ENCODE data around the gene UVRAG. TPM values are rescaled to one million over a fixed set of nuclear protein-coding genes. Genes with fewer than 3 reads are reported as not detected.

UVRAG gene
- total and polyA plus RNA-seq, 4 donors = 8.7 to 53.2 (median 18.3) TPM

DNA sequence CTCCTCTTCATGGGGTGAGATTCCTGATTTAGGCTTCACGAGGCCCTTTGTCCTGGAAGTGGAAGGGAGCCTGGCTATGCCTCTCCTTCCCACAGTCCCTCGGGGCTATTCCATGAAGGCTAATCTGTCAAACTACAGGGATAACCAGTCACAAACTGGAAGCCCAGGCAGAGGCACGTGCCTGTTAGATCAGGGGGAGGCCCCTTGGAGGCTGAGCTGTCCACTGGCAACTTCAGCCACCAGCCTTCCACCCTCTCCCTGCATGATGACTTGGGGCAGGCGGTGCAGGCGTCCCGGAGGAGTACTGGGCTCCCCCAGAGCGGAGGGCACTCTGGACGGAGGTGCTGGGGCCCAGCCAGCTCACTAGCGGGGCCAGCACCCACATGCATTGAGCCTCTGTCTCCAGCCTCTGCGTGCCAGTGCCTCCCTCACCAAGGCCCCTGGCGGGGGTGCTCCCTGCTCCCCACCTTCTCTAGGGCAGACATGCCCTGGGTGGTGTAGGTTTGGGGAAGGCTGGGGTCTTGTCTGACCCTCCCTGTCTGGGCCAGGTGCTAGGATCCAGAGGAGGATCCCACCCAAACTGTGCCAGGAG is 348.4 kb downstream of the UVRAG start:
- ATAC-seq (ENCODE audit: insufficient read depth, low FRiP score) = no peak
- Histone ChIP-seq H3K4me1 (ENCODE audit: control insufficient read depth in 5 of 5, insufficient read depth in 5 of 5, low read length in 5 of 5) (peaks cover 0 to 29% (median 4%) of the 10 kb centered on the region in 5 donors), H3K4me3 (no peak overlapping the region), H3K9me3 (ENCODE audit: control insufficient read depth in 4 of 4, insufficient read depth in 3 of 4, low read length in 3 of 4) (no peaks in the 10 kb centered on the region), H3K36me3 (ENCODE audit: control insufficient read depth in 4 of 4, insufficient read depth in 4 of 4, low read length in 4 of 4) (no peaks in the 10 kb centered on the region), H3K9ac (ENCODE audit: insufficient read depth in 1 of 2, low read length in 2 of 2) (no peak overlapping the region), H3K27ac (ENCODE audit: low read depth in 1 of 2, low read length in 1 of 2) (no peak overlapping the region), H3K27me3 (ENCODE audit: control insufficient read depth in 3 of 3, insufficient read depth in 3 of 3, low read length in 2 of 3) (no peaks in the 10 kb centered on the region)
- DNase-seq = no peak
- WGBS, 2 donors = 88 to 97% methylated on average over 11 of the region's 11 CpGs
- TF ChIP-seq, protein P1, sequence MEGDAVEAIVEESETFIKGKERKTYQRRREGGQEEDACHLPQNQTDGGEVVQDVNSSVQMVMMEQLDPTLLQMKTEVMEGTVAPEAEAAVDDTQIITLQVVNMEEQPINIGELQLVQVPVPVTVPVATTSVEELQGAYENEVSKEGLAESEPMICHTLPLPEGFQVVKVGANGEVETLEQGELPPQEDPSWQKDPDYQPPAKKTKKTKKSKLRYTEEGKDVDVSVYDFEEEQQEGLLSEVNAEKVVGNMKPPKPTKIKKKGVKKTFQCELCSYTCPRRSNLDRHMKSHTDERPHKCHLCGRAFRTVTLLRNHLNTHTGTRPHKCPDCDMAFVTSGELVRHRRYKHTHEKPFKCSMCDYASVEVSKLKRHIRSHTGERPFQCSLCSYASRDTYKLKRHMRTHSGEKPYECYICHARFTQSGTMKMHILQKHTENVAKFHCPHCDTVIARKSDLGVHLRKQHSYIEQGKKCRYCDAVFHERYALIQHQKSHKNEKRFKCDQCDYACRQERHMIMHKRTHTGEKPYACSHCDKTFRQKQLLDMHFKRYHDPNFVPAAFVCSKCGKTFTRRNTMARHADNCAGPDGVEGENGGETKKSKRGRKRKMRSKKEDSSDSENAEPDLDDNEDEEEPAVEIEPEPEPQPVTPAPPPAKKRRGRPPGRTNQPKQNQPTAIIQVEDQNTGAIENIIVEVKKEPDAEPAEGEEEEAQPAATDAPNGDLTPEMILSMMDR (IDR thresholded peaks at IDR 0.05; ENCODE audit: control extremely low read depth, extremely low read depth) = no peak

DNA sequence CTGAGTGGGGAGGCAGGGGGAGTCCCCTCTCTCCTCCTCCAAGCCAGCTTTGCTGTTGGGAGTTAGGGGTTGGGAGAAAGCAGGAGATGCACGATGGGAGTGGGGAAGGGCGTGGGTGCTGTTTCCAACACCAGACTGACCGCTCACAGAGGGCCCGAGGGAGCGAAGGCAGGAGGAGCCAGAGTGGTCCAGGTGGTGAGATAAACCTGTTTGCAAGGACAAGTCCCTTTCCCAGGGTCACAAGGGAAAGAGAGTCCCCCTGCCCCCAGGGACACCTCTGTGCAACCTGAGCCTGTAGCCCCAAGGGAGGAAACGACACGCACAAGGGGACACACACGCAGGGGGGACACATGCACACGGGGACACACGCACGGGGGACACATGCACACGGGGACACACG is 349.1 kb downstream of the UVRAG start:
- Histone ChIP-seq H3K4me1 (ENCODE audit: control insufficient read depth in 5 of 5, insufficient read depth in 5 of 5, low read length in 5 of 5) (peaks cover 0 to 29% (median 4%) of the 10 kb centered on the region in 5 donors), H3K4me3 (no peak overlapping the region), H3K27ac (ENCODE audit: low read depth in 1 of 2, low read length in 1 of 2) (no peak overlapping the region), H3K9ac (ENCODE audit: insufficient read depth in 1 of 2, low read length in 2 of 2) (no peak overlapping the region), H3K36me3 (ENCODE audit: control insufficient read depth in 4 of 4, insufficient read depth in 4 of 4, low read length in 4 of 4) (no peaks in the 10 kb centered on the region), H3K27me3 (ENCODE audit: control insufficient read depth in 3 of 3, insufficient read depth in 3 of 3, low read length in 2 of 3) (no peaks in the 10 kb centered on the region), H3K9me3 (ENCODE audit: control insufficient read depth in 4 of 4, insufficient read depth in 3 of 4, low read length in 3 of 4) (no peaks in the 10 kb centered on the region)
- no peak for DNase-seq
- ATAC-seq (ENCODE audit: insufficient read depth, low FRiP score) = no peak
- TF ChIP-seq, protein P1 (IDR thresholded peaks at IDR 0.05; ENCODE audit: control extremely low read depth, extremely low read depth) = no peak
- WGBS, 2 donors = 88 to 96% methylated on average over 13 of the region's 13 CpGs

DNA sequence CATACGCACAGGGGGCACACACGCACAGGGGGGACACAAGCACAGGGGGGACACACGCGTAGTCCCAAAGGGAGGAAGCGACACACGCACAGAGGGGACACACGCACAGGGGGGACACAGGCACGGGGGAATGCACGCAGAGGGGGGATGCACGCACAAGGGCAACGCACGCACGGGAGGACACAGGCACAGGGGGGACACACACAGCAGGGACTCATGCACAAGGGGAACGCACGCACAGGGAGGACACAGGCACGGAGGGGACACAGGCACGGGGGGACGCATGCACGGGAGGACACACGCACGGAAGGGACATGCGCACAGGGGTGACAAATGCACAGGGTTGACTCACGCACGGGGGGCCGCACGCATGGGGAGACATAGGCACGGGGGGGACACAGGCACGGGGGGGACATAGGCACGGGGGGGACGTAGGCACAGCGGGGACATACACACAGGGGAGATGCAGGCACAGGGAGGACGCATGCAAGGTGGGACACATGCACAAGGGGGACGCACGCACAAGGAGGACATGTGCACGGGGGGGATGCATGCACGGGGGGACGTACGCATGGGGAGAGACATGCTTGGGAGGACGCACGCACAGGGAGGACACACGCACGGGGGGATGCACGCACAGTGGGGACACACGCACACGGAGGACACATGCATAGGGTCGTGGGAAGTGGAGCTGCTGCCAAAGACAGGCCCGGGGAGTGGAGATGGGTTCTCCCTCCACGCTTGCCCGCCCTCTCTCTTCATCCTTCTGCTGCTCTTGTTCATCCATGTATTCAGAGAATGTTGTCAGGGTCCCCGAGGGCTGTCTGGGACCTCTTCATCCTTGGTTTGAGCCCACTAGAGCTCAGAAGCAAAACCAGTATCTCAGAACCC is 350.1 kb downstream of the UVRAG start:
- no peak for DNase-seq
- 90 to 92% methylated on average over 47 to 50 of the region's 50 CpGs for WGBS, 2 donors
- Histone ChIP-seq H3K4me3 (no peak overlapping the region), H3K27me3 (ENCODE audit: control insufficient read depth in 3 of 3, insufficient read depth in 3 of 3, low read length in 2 of 3) (no peaks in the 10 kb centered on the region), H3K27ac (ENCODE audit: low read depth in 1 of 2, low read length in 1 of 2) (no peak overlapping the region), H3K4me1 (ENCODE audit: control insufficient read depth in 5 of 5, insufficient read depth in 5 of 5, low read length in 5 of 5) (peaks cover 0 to 28% (median 4%) of the 10 kb centered on the region in 5 donors), H3K9ac (ENCODE audit: insufficient read depth in 1 of 2, low read length in 2 of 2) (no peak overlapping the region), H3K36me3 (ENCODE audit: control insufficient read depth in 4 of 4, insufficient read depth in 4 of 4, low read length in 4 of 4) (no peaks in the 10 kb centered on the region), H3K9me3 (ENCODE audit: control insufficient read depth in 4 of 4, insufficient read depth in 3 of 4, low read length in 3 of 4) (no peaks in the 10 kb centered on the region)
- TF ChIP-seq, protein P1 (IDR thresholded peaks at IDR 0.05; ENCODE audit: control extremely low read depth, extremely low read depth) = no peak
- no peak for ATAC-seq (ENCODE audit: insufficient read depth, low FRiP score)

All from lung (tissue), 12 donors.